ENCODE data around the gene BGLAP. TPM values are rescaled to one million over a fixed set of nuclear protein-coding genes. Genes with fewer than 3 reads are reported as not detected.
A peak's percentile ranks its signal among the peaks of the same experiment; 100 is the strongest.

BGLAP gene
- total and polyA plus RNA-seq, 2 of the 13 experiments (the other 11 are each of a cell fraction or from before 2014, with no cell fraction given): 0.62 to 1.6 TPM

DNA sequence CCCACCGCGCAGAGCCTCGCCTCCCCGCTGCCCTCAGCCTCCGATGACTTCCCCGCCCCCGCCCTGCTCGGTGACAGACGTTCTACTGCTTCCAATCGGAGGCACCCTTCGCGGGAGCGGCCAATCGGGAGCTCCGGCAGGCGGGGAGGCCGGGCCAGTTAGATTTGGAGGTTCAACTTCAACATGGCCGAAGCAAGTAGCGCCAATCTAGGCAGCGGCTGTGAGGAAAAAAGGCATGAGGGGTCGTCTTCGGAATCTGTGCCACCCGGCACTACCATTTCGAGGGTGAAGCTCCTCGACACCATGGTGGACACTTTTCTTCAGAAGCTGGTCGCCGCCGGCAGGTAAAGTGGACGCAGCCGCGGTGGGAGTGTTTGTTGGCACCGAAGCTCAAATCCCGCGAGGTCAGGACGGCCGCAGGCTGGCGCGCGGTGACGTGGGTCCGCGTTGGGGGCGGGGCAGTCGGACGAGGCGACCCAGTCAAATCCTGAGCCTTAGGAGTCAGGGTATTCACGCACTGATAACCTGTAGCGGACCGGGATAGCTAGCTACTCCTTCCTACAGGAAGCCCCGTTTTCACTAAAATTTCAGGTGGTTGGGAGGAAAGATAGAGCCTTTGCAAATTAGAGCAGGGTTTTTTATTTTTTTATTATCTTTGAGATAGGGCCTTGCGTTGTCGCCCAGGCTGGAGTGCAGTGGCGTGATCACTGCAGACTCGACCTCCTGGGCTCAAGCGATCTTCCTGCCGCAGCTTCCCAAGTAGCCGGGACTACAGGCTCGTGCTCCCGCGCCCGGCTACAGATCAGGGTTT is 28.9 kb upstream of the BGLAP start, which contains the start of gene PMF1 (continued):
- TF ChIP-seq, protein P1, sequence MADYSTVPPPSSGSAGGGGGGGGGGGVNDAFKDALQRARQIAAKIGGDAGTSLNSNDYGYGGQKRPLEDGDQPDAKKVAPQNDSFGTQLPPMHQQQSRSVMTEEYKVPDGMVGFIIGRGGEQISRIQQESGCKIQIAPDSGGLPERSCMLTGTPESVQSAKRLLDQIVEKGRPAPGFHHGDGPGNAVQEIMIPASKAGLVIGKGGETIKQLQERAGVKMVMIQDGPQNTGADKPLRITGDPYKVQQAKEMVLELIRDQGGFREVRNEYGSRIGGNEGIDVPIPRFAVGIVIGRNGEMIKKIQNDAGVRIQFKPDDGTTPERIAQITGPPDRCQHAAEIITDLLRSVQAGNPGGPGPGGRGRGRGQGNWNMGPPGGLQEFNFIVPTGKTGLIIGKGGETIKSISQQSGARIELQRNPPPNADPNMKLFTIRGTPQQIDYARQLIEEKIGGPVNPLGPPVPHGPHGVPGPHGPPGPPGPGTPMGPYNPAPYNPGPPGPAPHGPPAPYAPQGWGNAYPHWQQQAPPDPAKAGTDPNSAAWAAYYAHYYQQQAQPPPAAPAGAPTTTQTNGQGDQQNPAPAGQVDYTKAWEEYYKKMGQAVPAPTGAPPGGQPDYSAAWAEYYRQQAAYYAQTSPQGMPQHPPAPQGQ (CRISPR knock-in tag; IDR thresholded peaks at IDR 0.05; ENCODE audit: borderline replicate concordance): no peak
- TF ChIP-seq ZNF768 (CRISPR knock-in tag; IDR thresholded peaks at IDR 0.05): no peak
- no peak for TF ChIP-seq NR3C1 (CRISPR knock-in tag; IDR thresholded peaks at IDR 0.05)
- TF ChIP-seq GZF1 (CRISPR knock-in tag; IDR thresholded peaks at IDR 0.05): no peak
- TF ChIP-seq PHF21A (CRISPR knock-in tag; IDR thresholded peaks at IDR 0.05): peak; percentile 69; the same call in 1 of the 2 replicates
- TF ChIP-seq ZNF235 (CRISPR knock-in tag; IDR thresholded peaks at IDR 0.05; ENCODE audit: borderline replicate concordance): no peak
- TF ChIP-seq MAFK (conservative IDR thresholded peaks at IDR 0.05 in 1 of 2, IDR thresholded peaks at IDR 0.05 in 1 of 2; ENCODE audit: low read length in 2 of 2): no peak
- TF ChIP-seq, protein P2, sequence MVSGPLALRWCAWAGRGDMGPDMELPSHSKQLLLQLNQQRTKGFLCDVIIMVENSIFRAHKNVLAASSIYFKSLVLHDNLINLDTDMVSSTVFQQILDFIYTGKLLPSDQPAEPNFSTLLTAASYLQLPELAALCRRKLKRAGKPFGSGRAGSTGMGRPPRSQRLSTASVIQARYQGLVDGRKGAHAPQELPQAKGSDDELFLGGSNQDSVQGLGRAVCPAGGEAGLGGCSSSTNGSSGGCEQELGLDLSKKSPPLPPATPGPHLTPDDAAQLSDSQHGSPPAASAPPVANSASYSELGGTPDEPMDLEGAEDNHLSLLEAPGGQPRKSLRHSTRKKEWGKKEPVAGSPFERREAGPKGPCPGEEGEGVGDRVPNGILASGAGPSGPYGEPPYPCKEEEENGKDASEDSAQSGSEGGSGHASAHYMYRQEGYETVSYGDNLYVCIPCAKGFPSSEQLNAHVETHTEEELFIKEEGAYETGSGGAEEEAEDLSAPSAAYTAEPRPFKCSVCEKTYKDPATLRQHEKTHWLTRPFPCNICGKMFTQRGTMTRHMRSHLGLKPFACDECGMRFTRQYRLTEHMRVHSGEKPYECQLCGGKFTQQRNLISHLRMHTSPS (CRISPR knock-in tag; IDR thresholded peaks at IDR 0.05; ENCODE audit: low read depth): no peak
- TF ChIP-seq, protein P3, sequence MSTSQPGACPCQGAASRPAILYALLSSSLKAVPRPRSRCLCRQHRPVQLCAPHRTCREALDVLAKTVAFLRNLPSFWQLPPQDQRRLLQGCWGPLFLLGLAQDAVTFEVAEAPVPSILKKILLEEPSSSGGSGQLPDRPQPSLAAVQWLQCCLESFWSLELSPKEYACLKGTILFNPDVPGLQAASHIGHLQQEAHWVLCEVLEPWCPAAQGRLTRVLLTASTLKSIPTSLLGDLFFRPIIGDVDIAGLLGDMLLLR (CRISPR knock-in tag; IDR thresholded peaks at IDR 0.05): 0 out of 2 replicates have a peak, but pooled peaks have one; percentile 21
- no peak for TF ChIP-seq KLF6 (CRISPR knock-in tag; IDR thresholded peaks at IDR 0.05)
- TF ChIP-seq, protein P4, sequence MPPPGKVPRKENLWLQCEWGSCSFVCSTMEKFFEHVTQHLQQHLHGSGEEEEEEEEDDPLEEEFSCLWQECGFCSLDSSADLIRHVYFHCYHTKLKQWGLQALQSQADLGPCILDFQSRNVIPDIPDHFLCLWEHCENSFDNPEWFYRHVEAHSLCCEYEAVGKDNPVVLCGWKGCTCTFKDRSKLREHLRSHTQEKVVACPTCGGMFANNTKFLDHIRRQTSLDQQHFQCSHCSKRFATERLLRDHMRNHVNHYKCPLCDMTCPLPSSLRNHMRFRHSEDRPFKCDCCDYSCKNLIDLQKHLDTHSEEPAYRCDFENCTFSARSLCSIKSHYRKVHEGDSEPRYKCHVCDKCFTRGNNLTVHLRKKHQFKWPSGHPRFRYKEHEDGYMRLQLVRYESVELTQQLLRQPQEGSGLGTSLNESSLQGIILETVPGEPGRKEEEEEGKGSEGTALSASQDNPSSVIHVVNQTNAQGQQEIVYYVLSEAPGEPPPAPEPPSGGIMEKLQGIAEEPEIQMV (CRISPR knock-in tag; IDR thresholded peaks at IDR 0.05; ENCODE audit: low read depth): peak; percentile 91; the same call in 1 of the 2 replicates
- TF ChIP-seq EHMT2 (IDR thresholded peaks at IDR 0.05; ENCODE audit: borderline replicate concordance, low read depth, low read length): no peak
- TF ChIP-seq, protein P5, sequence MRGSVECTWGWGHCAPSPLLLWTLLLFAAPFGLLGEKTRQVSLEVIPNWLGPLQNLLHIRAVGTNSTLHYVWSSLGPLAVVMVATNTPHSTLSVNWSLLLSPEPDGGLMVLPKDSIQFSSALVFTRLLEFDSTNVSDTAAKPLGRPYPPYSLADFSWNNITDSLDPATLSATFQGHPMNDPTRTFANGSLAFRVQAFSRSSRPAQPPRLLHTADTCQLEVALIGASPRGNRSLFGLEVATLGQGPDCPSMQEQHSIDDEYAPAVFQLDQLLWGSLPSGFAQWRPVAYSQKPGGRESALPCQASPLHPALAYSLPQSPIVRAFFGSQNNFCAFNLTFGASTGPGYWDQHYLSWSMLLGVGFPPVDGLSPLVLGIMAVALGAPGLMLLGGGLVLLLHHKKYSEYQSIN (CRISPR knock-in tag; IDR thresholded peaks at IDR 0.05; ENCODE audit: borderline replicate concordance): no peak
- TF ChIP-seq IRF1 (CRISPR knock-in tag; IDR thresholded peaks at IDR 0.05; ENCODE audit: low read depth): no peak
- TF ChIP-seq, protein P6, sequence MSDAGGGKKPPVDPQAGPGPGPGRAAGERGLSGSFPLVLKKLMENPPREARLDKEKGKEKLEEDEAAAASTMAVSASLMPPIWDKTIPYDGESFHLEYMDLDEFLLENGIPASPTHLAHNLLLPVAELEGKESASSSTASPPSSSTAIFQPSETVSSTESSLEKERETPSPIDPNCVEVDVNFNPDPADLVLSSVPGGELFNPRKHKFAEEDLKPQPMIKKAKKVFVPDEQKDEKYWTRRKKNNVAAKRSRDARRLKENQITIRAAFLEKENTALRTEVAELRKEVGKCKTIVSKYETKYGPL (CRISPR knock-in tag; IDR thresholded peaks at IDR 0.05): no peak
- TF ChIP-seq ZNF33A (CRISPR knock-in tag; IDR thresholded peaks at IDR 0.05; ENCODE audit: borderline replicate concordance): peak; percentile 39; the same call in 1 of the 2 replicates
- TF ChIP-seq ZBTB20 (CRISPR knock-in tag; IDR thresholded peaks at IDR 0.05; ENCODE audit: borderline replicate concordance, low read depth): no peak; the same call in 1 of the 2 replicates
- TF ChIP-seq ZNF292 (CRISPR knock-in tag; IDR thresholded peaks at IDR 0.05; ENCODE audit: borderline replicate concordance, low read depth): no peak
- no peak for TF ChIP-seq RORA (CRISPR knock-in tag; IDR thresholded peaks at IDR 0.05)

All from HepG2 (cell line).